DOHH2 (cell line): Measurements from ENCODE around the gene RAPGEF1.
"Not testable (repeated sequence)": the region's sequence is repeated elsewhere in the genome, so short reads cannot be mapped to it uniquely, and the experiment has no call there.

Experiments
- H3F3A ChIP-seq: fragments of 200-600 bp; sonication (generic), shearing (Covaris generic); 2 replicates; pipeline ENCODE4 v1.6.0; 2016; ENCODE audit warnings: antibody characterized with exemption, mild to moderate bottlenecking; ENCODE audit not compliant: control insufficient read depth, insufficient read depth
- H3K27ac ChIP-seq: fragments of 200-600 bp; sonication (generic); 2 replicates; pipeline ENCODE4 v1.5.1; 2014; ENCODE audit warnings: low read depth, mild to moderate bottlenecking, low read length, moderate library complexity
- H3K27me3 ChIP-seq: fragments of 200-600 bp; sonication (generic); 2 replicates; pipeline ENCODE4 v1.6.1; 2014; ENCODE audit warnings: mild to moderate bottlenecking, low read length, mixed read lengths; ENCODE audit not compliant: control insufficient read depth
- H3K36me3 ChIP-seq: fragments of 200-600 bp; sonication (generic); 2 replicates; pipeline ENCODE4 v1.6.1; 2014; ENCODE audit warnings: mild to moderate bottlenecking, low read length, moderate library complexity, mixed read lengths; ENCODE audit not compliant: control insufficient read depth
- H3K4me1 ChIP-seq: fragments of 200-600 bp; sonication (generic); 2 replicates; pipeline ENCODE4 v1.6.1; 2014; ENCODE audit warnings: mild to moderate bottlenecking, low read length, mixed read lengths; ENCODE audit not compliant: control insufficient read depth
- H3K4me2 ChIP-seq: fragments of 200-600 bp; sonication (generic); 2 replicates; pipeline ENCODE4 v1.6.0; 2014; ENCODE audit warnings: mild to moderate bottlenecking, low read length, moderate library complexity
- H3K4me3 ChIP-seq: fragments of 200-600 bp; sonication (generic); 2 replicates; pipeline ENCODE4 v1.5.1; 2014; ENCODE audit warnings: mild to moderate bottlenecking, low read length, mixed read lengths
- H3K79me2 ChIP-seq: fragments of 200-600 bp; sonication (generic); 2 replicates; pipeline ENCODE4 v1.6.1; 2014; ENCODE audit warnings: mild to moderate bottlenecking, low read length, mixed read lengths; ENCODE audit not compliant: control insufficient read depth
- H3K9me2 ChIP-seq: fragments of 200-600 bp; sonication (generic); replicated peaks from 2 replicates; pipeline ENCODE4 v1.6.1; 2014; ENCODE audit warnings: mild to moderate bottlenecking, low read length, mixed read lengths; ENCODE audit not compliant: control insufficient read depth
- H3K9me3 ChIP-seq: fragments of 200-600 bp; sonication (generic); 2 replicates; pipeline ENCODE4 v1.6.1; 2014; ENCODE audit warnings: antibody characterized with exemption, low read length, mixed read lengths; ENCODE audit not compliant: control insufficient read depth, insufficient read depth
- H4K20me1 ChIP-seq: fragments of 200-600 bp; sonication (generic); 2 replicates; pipeline ENCODE4 v1.6.0; 2014; ENCODE audit warnings: low read depth, mild to moderate bottlenecking, antibody characterized with exemption, low read length, moderate library complexity; ENCODE audit not compliant: control insufficient read depth, insufficient read depth
- CTCF ChIP-seq: fragments of 200-600 bp; sonication (generic); IDR thresholded peaks from one replicate; pipeline ENCODE4 v1.5.1; 2014; ENCODE audit warnings: antibody characterized with exemption, mild to moderate bottlenecking, low read depth, low read length; ENCODE audit not compliant: poor library complexity, severe bottlenecking
- EZH2phosphoT487 ChIP-seq: fragments of 200-600 bp; sonication (generic); IDR thresholded peaks from 2 replicates; pipeline ENCODE4 v1.6.1; 2017; ENCODE audit warnings: borderline replicate concordance, mild to moderate bottlenecking, antibody characterized with exemption, low read length, moderate library complexity, mixed read lengths

The RAPGEF1 gene

GRCh38 chr9:131554843-131555351 lies 185.0 kb downstream of the RAPGEF1 start:
- no peaks in the 10 kb centered on the region for H4K20me1 ChIP-seq
- H3K36me3 ChIP-seq, result no peaks in the 10 kb centered on the region
- no peak overlapping the region for H3K27ac ChIP-seq
- H3K4me1 ChIP-seq, result no peaks in the 10 kb centered on the region
- TF ChIP-seq EZH2phosphoT487 (no peak), CTCF (no peak)
- no peaks in the 10 kb centered on the region for H3K9me2 ChIP-seq
- no peak overlapping the region for H3K4me3 ChIP-seq
- no peak overlapping the region for H3K4me2 ChIP-seq
- no peaks in the 10 kb centered on the region for H3K27me3 ChIP-seq
- H3F3A ChIP-seq, result no peaks in the 10 kb centered on the region
- H3K79me2 ChIP-seq, result no peaks in the 10 kb centered on the region
- no peaks in the 10 kb centered on the region; the same call in 1 of the 2 replicates for H3K9me3 ChIP-seq

- no peaks in the 10 kb centered on the region for H3K79me2 ChIP-seq
- no peaks in the 10 kb centered on the region; the same call in 1 of the 2 replicates for H3K9me3 ChIP-seq
- no peaks in the 10 kb centered on the region for H4K20me1 ChIP-seq
- no peaks in the 10 kb centered on the region for H3F3A ChIP-seq
- H3K4me1 ChIP-seq, result no peaks in the 10 kb centered on the region
- H3K4me3 ChIP-seq, result no peak overlapping the region
- H3K4me2 ChIP-seq, result no peak overlapping the region
- TF ChIP-seq EZH2phosphoT487 (no peak), CTCF (no peak)
- H3K9me2 ChIP-seq, result no peaks in the 10 kb centered on the region
- no peak overlapping the region for H3K27ac ChIP-seq
- no peaks in the 10 kb centered on the region for H3K27me3 ChIP-seq
- no peaks in the 10 kb centered on the region for H3K36me3 ChIP-seq
These were observed 185.6 kb downstream of the RAPGEF1 start for GRCh38 chr9:131554087-131554842.

GRCh38 chr9:131552030-131552429 lies 187.8 kb downstream of the RAPGEF1 start:
- no peaks in the 10 kb centered on the region for H3K27me3 ChIP-seq
- no peaks in the 10 kb centered on the region for H3K9me2 ChIP-seq
- H3K27ac ChIP-seq, result no peak overlapping the region
- H3K79me2 ChIP-seq, result no peaks in the 10 kb centered on the region
- no peak overlapping the region for H3K4me2 ChIP-seq
- no peaks in the 10 kb centered on the region for H4K20me1 ChIP-seq
- H3K36me3 ChIP-seq, result no peaks in the 10 kb centered on the region
- H3K9me3 ChIP-seq, result no peaks in the 10 kb centered on the region; the same call in 1 of the 2 replicates
- TF ChIP-seq EZH2phosphoT487 (no peak), CTCF (no peak)
- no peak overlapping the region for H3K4me3 ChIP-seq
- H3F3A ChIP-seq, result no peaks in the 10 kb centered on the region
- no peaks in the 10 kb centered on the region for H3K4me1 ChIP-seq

- not testable (repeated sequence) for H3K36me3 ChIP-seq
These were observed 189.4 kb downstream of the RAPGEF1 start for GRCh38 chr9:131550465-131550864.

GRCh38 chr9:131549186-131549585 lies 190.7 kb downstream of the RAPGEF1 start:
- H3K4me3 ChIP-seq, H3K79me2 ChIP-seq, H3K27ac ChIP-seq, H3F3A ChIP-seq, H3K9me2 ChIP-seq, H3K36me3 ChIP-seq, H3K9me3 ChIP-seq, H3K27me3 ChIP-seq, H3K4me1 ChIP-seq, H3K4me2 ChIP-seq, H4K20me1 ChIP-seq: not testable (repeated sequence)

More at GRCh38 chr9:131550465-131550864, 189.4 kb downstream of the RAPGEF1 start:
- not testable (repeated sequence) for H3F3A ChIP-seq, H3K4me2 ChIP-seq, H4K20me1 ChIP-seq, H3K79me2 ChIP-seq, H3K4me3 ChIP-seq, H3K9me2 ChIP-seq, H3K27ac ChIP-seq, H3K9me3 ChIP-seq, H3K27me3 ChIP-seq, H3K4me1 ChIP-seq
